Astrocyte (in vitro differentiated cells and primary cell): ENCODE results near the gene CTNNA3. TPM values are rescaled to one million over a fixed set of nuclear protein-coding genes. Genes with fewer than 3 reads are reported as not detected.

Source experiments
- DNase-seq: peaks from one replicate; pipeline ENCODE4 v3.0.0-alpha.2; 2010; ENCODE audit warnings: low read depth
- FAIRE-seq: peaks from 2 replicates; lab custom pipeline; 2011; peaks lifted over from hg19 to GRCh38; lab: Jason Lieb, UNC
- H2AFZ ChIP-seq: 2 replicates; pipeline ENCODE4 v1.6.0; 2012; ENCODE audit warnings: low read depth, low read length, inconsistent platforms
- H3K27ac ChIP-seq: 2 replicates; pipeline ENCODE4 v1.5.1; 2011; ENCODE audit warnings: low read depth, low read length, inconsistent platforms
- H3K27me3 ChIP-seq: 2 replicates; pipeline ENCODE4 v1.6.0; 2011; ENCODE audit warnings: low read length, inconsistent platforms; ENCODE audit not compliant: insufficient read depth
- H3K36me3 ChIP-seq: 2 replicates; pipeline ENCODE4 v1.5.1; 2011; ENCODE audit warnings: low read length, inconsistent platforms; ENCODE audit not compliant: insufficient read depth
- H3K4me1 ChIP-seq: 2 replicates; pipeline ENCODE4 v1.5.1; 2011; ENCODE audit warnings: low read length, inconsistent platforms; ENCODE audit not compliant: insufficient read depth
- H3K4me2 ChIP-seq: 2 replicates; pipeline ENCODE4 v1.6.0; 2012; ENCODE audit warnings: low read length, inconsistent platforms
- H3K4me3 ChIP-seq: 2 replicates; pipeline ENCODE4 v1.5.1; 2011; ENCODE audit warnings: low read depth, mild to moderate bottlenecking, low read length, inconsistent platforms; ENCODE audit not compliant: insufficient read depth
- H3K79me2 ChIP-seq: 2 replicates; pipeline ENCODE4 v1.6.0; 2012; ENCODE audit warnings: mild to moderate bottlenecking, low read length, inconsistent platforms; ENCODE audit not compliant: insufficient read depth
- H3K9ac ChIP-seq: 2 replicates; pipeline ENCODE4 v1.6.0; 2012; ENCODE audit warnings: mild to moderate bottlenecking, low read length, inconsistent platforms
- H3K9me3 ChIP-seq: 2 replicates; pipeline ENCODE4 v1.5.1; 2012; ENCODE audit warnings: low read depth, mild to moderate bottlenecking, low read length, inconsistent platforms; ENCODE audit not compliant: insufficient read depth
- H4K20me1 ChIP-seq: 2 replicates; pipeline ENCODE4 v1.6.0; 2012; ENCODE audit warnings: low read length, inconsistent platforms; ENCODE audit not compliant: insufficient read depth
- H3K27ac Mint-ChIP-seq: one replicate; pipeline ENCODE4 v1.8.0; 2021; ENCODE audit warnings: mild to moderate bottlenecking, mixed read lengths; ENCODE audit not compliant: unreplicated experiment
- H3K27me3 Mint-ChIP-seq: one replicate; pipeline ENCODE4 v1.8.0; 2021; ENCODE audit warnings: low read depth, mixed read lengths; ENCODE audit not compliant: unreplicated experiment
- H3K36me3 Mint-ChIP-seq: one replicate; pipeline ENCODE4 v1.8.0; 2021; ENCODE audit warnings: low read depth, mixed read lengths; ENCODE audit not compliant: unreplicated experiment
- H3K4me1 Mint-ChIP-seq: one replicate; pipeline ENCODE4 v1.8.0; 2021; ENCODE audit warnings: low read depth, mixed read lengths; ENCODE audit not compliant: unreplicated experiment
- H3K4me3 Mint-ChIP-seq: one replicate; pipeline ENCODE4 v1.8.0; 2021; ENCODE audit warnings: mild to moderate bottlenecking, moderate library complexity, mixed read lengths; ENCODE audit not compliant: unreplicated experiment
- H3K9me3 Mint-ChIP-seq: one replicate; pipeline ENCODE4 v1.8.0; 2021; ENCODE audit warnings: mild to moderate bottlenecking, mixed read lengths; ENCODE audit not compliant: unreplicated experiment
- CTCF ChIP-seq: IDR thresholded peaks from 2 replicates; pipeline ENCODE4 v1.5.1; 2011; ENCODE audit warnings: low read depth, mild to moderate bottlenecking, inconsistent platforms, low read length, moderate library complexity; ENCODE audit not compliant: insufficient read depth
- EZH2 ChIP-seq: IDR thresholded peaks from 2 replicates; pipeline ENCODE4 v1.6.1; 2012; ENCODE audit warnings: mild to moderate bottlenecking, low read length, inconsistent platforms; ENCODE audit not compliant: insufficient read depth
- total RNA-seq: library from RNA; stranded (reverse); gene quantifications from 2 replicates; pipeline ENCODE4 v1.2.1, GENCODE V29; 2021

CTNNA3 gene
- total RNA-seq, 1 donor from 2014 or later = 0.73 TPM

GRCh38 chr10:65894961-65895360 lies 1801.0 kb downstream of the CTNNA3 start:
- H3K27ac Mint-ChIP-seq = no peak overlapping the region
- H3K36me3 Mint-ChIP-seq = no peaks in the 10 kb centered on the region
- no peaks in the 10 kb centered on the region for H3K36me3 ChIP-seq
- H3K9me3 ChIP-seq = no peaks in the 10 kb centered on the region
- TF ChIP-seq EZH2 (no peak), CTCF (no peak)
- H3K9me3 Mint-ChIP-seq = no peaks in the 10 kb centered on the region
- H3K9ac ChIP-seq = no peak overlapping the region
- H3K79me2 ChIP-seq = no peaks in the 10 kb centered on the region
- H3K27me3 ChIP-seq = no peaks in the 10 kb centered on the region
- H3K27me3 Mint-ChIP-seq = no peaks in the 10 kb centered on the region
- no peak overlapping the region for H3K4me3 ChIP-seq
- H3K4me2 ChIP-seq = no peak overlapping the region
- H4K20me1 ChIP-seq = no peaks in the 10 kb centered on the region
- no peaks in the 10 kb centered on the region for H3K4me1 Mint-ChIP-seq
- H3K4me1 ChIP-seq = no peaks in the 10 kb centered on the region
- H3K27ac ChIP-seq = no peak overlapping the region
- DNase-seq (no peak), FAIRE-seq (no peak)
- no peak overlapping the region for H3K4me3 Mint-ChIP-seq
- H2AFZ ChIP-seq = no peak overlapping the region

DNA sequence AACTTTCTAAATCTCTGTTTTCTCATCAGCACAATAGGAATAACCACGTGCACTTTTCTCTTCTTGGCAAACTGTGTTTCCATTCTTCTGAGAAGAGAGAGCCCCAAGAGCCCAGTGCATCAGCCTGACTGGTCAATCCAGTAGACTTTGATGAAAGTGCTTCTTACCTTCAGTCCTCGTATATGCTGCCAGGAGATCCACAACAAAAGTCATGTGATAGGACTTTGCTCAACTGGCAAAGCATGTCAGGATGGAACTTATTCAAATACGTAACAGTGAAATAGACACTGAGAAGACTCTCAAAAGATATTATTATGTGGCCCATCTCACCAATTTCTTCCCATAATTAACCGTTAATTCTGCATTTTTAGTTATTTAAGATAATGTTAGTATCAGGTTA lies 1801.6 kb downstream of the CTNNA3 start:
- H3K9me3 Mint-ChIP-seq = no peaks in the 10 kb centered on the region
- FAIRE-seq = no peak

More for the DNA sequence above, 1801.6 kb downstream of the CTNNA3 start:
- Histone ChIP-seq H2AFZ (no peak overlapping the region), H3K4me1 (no peaks in the 10 kb centered on the region), H3K27me3 (no peaks in the 10 kb centered on the region), H3K4me2 (no peak overlapping the region), H4K20me1 (no peaks in the 10 kb centered on the region), H3K4me3 (no peak overlapping the region), H3K27ac (no peak overlapping the region), H3K9me3 (no peaks in the 10 kb centered on the region), H3K36me3 (no peaks in the 10 kb centered on the region), H3K79me2 (no peaks in the 10 kb centered on the region), H3K9ac (no peak overlapping the region)
- no peaks in the 10 kb centered on the region for H3K27me3 Mint-ChIP-seq
- no peaks in the 10 kb centered on the region for H3K36me3 Mint-ChIP-seq
- TF ChIP-seq CTCF (no peak), EZH2 (no peak)
- H3K27ac Mint-ChIP-seq = no peak overlapping the region
- DNase-seq = no peak
- H3K4me3 Mint-ChIP-seq = no peak overlapping the region
- H3K4me1 Mint-ChIP-seq = no peaks in the 10 kb centered on the region
